CD4-positive, alpha-beta T cell (primary cell): ENCODE data around the gene ZNF74. TPM values are rescaled to one million over a fixed set of nuclear protein-coding genes. Genes with fewer than 3 reads are reported as not detected.

ENCODE experiments used
- ATAC-seq: fragments of 200-7000 bp; cut with Tn5 transposase; one replicate; pipeline ENCODE4 v1.10.0; 2022; ENCODE audit warnings: mild to moderate bottlenecking; ENCODE audit not compliant: poor library complexity
- CTCF ChIA-PET: fragments of 350-600 bp; sonication (Branson Sonifier 250); formaldehyde crosslinking; loops from one replicate; lab custom pipeline; 2021; ENCODE audit warnings: antibody characterized with exemption, inconsistent platforms; lab: Charles Lee
- POLR2A ChIA-PET: fragments of 350-600 bp; sonication (Branson Sonifier 250); formaldehyde crosslinking; loops from one replicate; lab custom pipeline; 2021; ENCODE audit warnings: antibody characterized with exemption, inconsistent platforms; lab: Charles Lee
- DNase-seq, 14 experiments: peaks; one replicate each; pipeline ENCODE4 v3.0.0-alpha.2; 2013 to 2020; ENCODE audit warnings: mixed read lengths in 2 of 14
- H3K27ac ChIP-seq, 2 donors: one replicate each; pipeline versions ENCODE4 v1.5.1 to v1.7.0; 2013; ENCODE audit warnings: low read length in 2 of 2, low read depth in 1 of 2, mild to moderate bottlenecking in 1 of 2
- H3K27me3 ChIP-seq, 2 experiments: 1 replicate in 1 of 2; 2 replicates in 1 of 2; pipeline versions ENCODE4 v1.6.1 to v1.7.0; 2013; ENCODE audit warnings: low read length in 2 of 2, control low read depth in 1 of 2, mild to moderate bottlenecking in 1 of 2, moderate library complexity in 1 of 2; ENCODE audit not compliant: insufficient read depth in 2 of 2, control insufficient read depth in 1 of 2
- H3K36me3 ChIP-seq: one replicate; pipeline ENCODE4 v1.6.1; 2013; ENCODE audit warnings: low read length, control low read depth; ENCODE audit not compliant: insufficient read depth
- H3K4me1 ChIP-seq: one replicate; pipeline ENCODE4 v1.6.1; 2013; ENCODE audit warnings: low read length, control low read depth; ENCODE audit not compliant: insufficient read depth
- H3K4me3 ChIP-seq: one replicate; pipeline ENCODE4 v1.5.1; 2013; ENCODE audit warnings: mild to moderate bottlenecking, low read length, moderate library complexity
- H3K9me3 ChIP-seq, 2 experiments: 1 replicate in 1 of 2; 2 replicates in 1 of 2; pipeline versions ENCODE4 v1.6.1 to v1.7.0; 2013; ENCODE audit warnings: low read length in 2 of 2, mild to moderate bottlenecking in 2 of 2, control low read depth in 1 of 2, moderate library complexity in 1 of 2; ENCODE audit not compliant: control insufficient read depth in 1 of 2, insufficient read depth in 1 of 2
- H3K27ac Mint-ChIP-seq: one replicate; pipeline ENCODE4 v1.8.0; 2020; ENCODE audit warnings: mixed read lengths
- H3K27me3 Mint-ChIP-seq: one replicate; pipeline ENCODE4 v1.8.0; 2021; ENCODE audit warnings: mixed read lengths
- H3K36me3 Mint-ChIP-seq: one replicate; pipeline ENCODE4 v1.8.0; 2021; ENCODE audit warnings: low read depth, mixed read lengths
- H3K4me1 Mint-ChIP-seq: one replicate; pipeline ENCODE4 v1.8.0; 2021; ENCODE audit warnings: low read depth, mixed read lengths
- H3K4me3 Mint-ChIP-seq: one replicate; pipeline ENCODE4 v1.8.0; 2020; ENCODE audit warnings: mild to moderate bottlenecking, mixed read lengths
- H3K9me3 Mint-ChIP-seq: one replicate; pipeline ENCODE4 v1.8.0; 2020; ENCODE audit warnings: mixed read lengths
- CTCF ChIP-seq: fragments of 200-600 bp; IDR thresholded peaks from one replicate; pipeline ENCODE4 v1.8.0; 2022; ENCODE audit warnings: antibody characterized with exemption, mild to moderate bottlenecking
- intact Hi-C, 2 experiments: fragments of 100-400 bp; cut with DNase I in 1 of 2; cut with micrococcal nuclease in 1 of 2; formaldehyde crosslinking; loops; one replicate each; pipeline versions ENCODE4 v1.15.1 to v1.9.0; 2023 to 2025; cut with DNase I, micrococcal nuclease
- total RNA-seq, 174 experiments: library from RNA in 2 of 174; stranded (reverse) in 2 of 174; gene quantifications; one replicate each; pipeline ENCODE4 v1.2.3 and lab custom pipeline; 2021 to 2026

The ZNF74 gene
- total RNA-seq, 2 experiments from 2014 or later: 1.7 to 2.3 TPM

DNA sequence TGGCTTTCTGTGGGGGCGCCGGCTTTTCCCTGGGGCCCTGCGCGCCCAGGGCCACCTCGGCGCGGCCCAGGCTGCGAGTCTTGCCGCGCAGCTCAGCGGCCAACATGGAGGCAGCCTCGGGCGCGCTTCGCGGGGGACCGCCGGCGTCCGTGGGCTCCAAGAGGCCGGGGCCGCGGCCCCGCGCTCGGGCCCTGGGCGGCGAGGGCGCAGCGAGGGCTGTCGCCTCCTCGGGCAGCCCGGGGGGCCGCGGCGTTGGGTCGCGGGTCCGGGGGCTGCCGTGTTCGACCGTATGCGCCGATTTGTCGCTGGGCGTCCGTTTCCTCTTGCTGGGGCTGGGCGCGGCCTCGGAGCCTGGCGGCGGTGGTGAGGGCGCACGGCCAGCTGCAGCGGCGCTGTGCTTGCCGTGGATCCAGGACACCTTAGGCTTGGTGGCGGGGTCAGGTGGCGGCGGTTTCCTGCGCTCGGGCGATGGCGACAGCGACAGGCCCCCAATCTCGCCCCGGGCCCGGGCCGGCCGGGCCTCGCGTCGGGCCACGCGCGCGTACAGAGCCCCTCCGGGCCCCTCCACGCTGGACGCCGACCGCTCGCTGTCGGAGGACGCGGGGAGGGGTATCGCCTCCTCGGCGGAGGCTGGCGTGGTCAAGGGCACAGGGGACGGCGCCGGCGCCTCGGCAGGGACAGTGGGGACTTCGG is 31.8 kb downstream of the ZNF74 start:
- Histone ChIP-seq H3K4me1 (peaks cover 30% of the 10 kb centered on the region), H3K9me3 (peaks cover 0 to 6% of the 10 kb centered on the region in 2 experiments), H3K36me3 (no peaks in the 10 kb centered on the region), H3K27me3 (peaks cover 15 to 23% of the 10 kb centered on the region in 2 experiments), H3K27ac (no peak overlapping the region), H3K4me3 (no peak overlapping the region)
- Mint-ChIP-seq H3K4me1 (peaks cover 14% of the 10 kb centered on the region), H3K4me3 (no peak overlapping the region), H3K9me3 (no peaks in the 10 kb centered on the region), H3K27ac (no peak overlapping the region), H3K36me3 (no peaks in the 10 kb centered on the region), H3K27me3 (peaks cover 21% of the 10 kb centered on the region)
- ChIA-PET POLR2A (interaction anchor here (1.4 kb wide), 1 partner anchor 38 kb away, joined by 5 read pairs; no protein-coding TSS in a partner anchor), CTCF (no interaction called here)
- no peak for ATAC-seq
- peak in 1 of 14 experiments; percentile 24 for DNase-seq
- TF ChIP-seq CTCF: no peak
- intact Hi-C loops: no loop called here

GRCh38 chr22:20426259-20426615 is 32.3 kb downstream of the ZNF74 start:
- ChIA-PET CTCF (no interaction called here), POLR2A (no interaction called here)
- Histone ChIP-seq H3K4me3 (no peak overlapping the region), H3K27me3 (peaks cover 15 to 23% of the 10 kb centered on the region in 2 experiments), H3K4me1 (peaks cover 35% of the 10 kb centered on the region), H3K27ac (no peak overlapping the region), H3K9me3 (peaks cover 0 to 6% of the 10 kb centered on the region in 2 experiments), H3K36me3 (no peaks in the 10 kb centered on the region)
- Mint-ChIP-seq H3K27me3 (peaks cover 21% of the 10 kb centered on the region), H3K27ac (no peak overlapping the region), H3K36me3 (no peaks in the 10 kb centered on the region), H3K4me1 (peaks cover 18% of the 10 kb centered on the region), H3K9me3 (no peaks in the 10 kb centered on the region), H3K4me3 (peak overlapping the region; percentile 48)
- intact Hi-C loops: no loop called here
- no peak for TF ChIP-seq CTCF
- DNase-seq (no peak), ATAC-seq (no peak)

DNA sequence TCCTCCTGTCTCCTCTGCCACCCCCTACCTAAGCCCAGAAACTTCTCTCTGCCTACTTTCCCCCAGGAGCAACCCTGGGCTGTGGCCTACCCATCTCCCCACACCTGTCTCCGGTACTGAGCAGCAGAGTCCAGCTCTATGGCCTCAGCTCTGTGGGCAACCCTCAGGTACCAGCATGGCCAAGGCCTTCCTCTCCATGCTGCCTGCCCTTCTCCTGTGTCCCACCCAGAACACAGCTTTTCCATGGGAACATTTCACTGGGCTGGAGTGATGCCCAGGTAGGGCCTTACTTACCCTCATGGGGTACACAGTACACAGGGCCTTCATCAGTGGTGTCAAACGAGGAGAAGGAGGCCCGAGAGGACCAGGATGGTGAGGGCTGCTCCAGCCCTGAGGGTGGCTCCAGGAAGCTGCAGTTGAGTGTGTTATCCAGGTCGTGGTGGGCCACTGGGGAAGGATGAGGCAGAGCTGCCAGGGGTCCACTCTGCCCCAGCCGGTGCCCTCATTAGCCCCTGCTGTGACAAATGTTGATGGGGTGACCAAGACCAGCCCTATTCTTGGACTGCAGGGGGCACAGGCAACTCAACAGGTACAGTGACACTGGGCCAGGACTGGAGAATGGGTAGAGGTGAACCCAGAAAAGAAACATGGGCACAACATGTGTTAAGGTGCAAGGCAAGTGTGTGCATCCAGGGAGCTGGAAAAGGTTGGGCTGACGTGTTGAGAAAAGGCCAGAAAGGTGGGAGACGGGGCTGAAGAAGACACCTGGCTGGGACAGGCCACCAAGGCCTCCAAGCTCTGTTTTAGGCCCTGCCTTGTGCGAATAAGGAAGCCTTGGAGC is 33.4 kb downstream of the ZNF74 start:
- Mint-ChIP-seq H3K9me3 (no peaks in the 10 kb centered on the region), H3K4me3 (peak overlapping the region; percentile 50), H3K36me3 (no peaks in the 10 kb centered on the region), H3K27ac (no peak overlapping the region), H3K4me1 (peaks cover 18% of the 10 kb centered on the region), H3K27me3 (peaks cover 27% of the 10 kb centered on the region)
- CTCF ChIA-PET: interaction anchor here (2.3 kb wide), 1 partner anchor 9 kb away, joined by 7 read pairs; no protein-coding TSS in a partner anchor
- H3K27me3 ChIP-seq: peaks cover 21 to 23% of the 10 kb centered on the region in 2 experiments
- no peak for ATAC-seq
- H3K4me1 ChIP-seq: peaks cover 44% of the 10 kb centered on the region
- no peak overlapping the region for H3K4me3 ChIP-seq
- POLR2A ChIA-PET: no interaction called here
- intact Hi-C loops: no loop called here
- peaks cover 0 to 13% of the 10 kb centered on the region in 2 experiments for H3K9me3 ChIP-seq
- no peaks in the 10 kb centered on the region for H3K36me3 ChIP-seq
- H3K27ac ChIP-seq: no peak overlapping the region
- no peak for DNase-seq
- TF ChIP-seq CTCF: no peak
